ENCODE results near the gene SPAG8. TPM values are rescaled to one million over a fixed set of nuclear protein-coding genes. Genes with fewer than 3 reads are reported as not detected.

The SPAG8 gene
- total and polyA plus RNA-seq, 9 of the 15 experiments (the other 6 are each of a cell fraction or from before 2014, with no cell fraction given): 0.03 to 0.47 (median 0.21) TPM

- Histone ChIP-seq H4K20me1 (replicated peaks; ENCODE audit: control insufficient read depth, insufficient read depth, low read length) (no peaks in the 10 kb centered on the region), H3K79me2 (ENCODE audit: control insufficient read depth, insufficient read depth, low read length) (peaks cover 10% of the 10 kb centered on the region), H3K27me3 (ENCODE audit: control insufficient read depth in 2 of 2, insufficient read depth in 2 of 2, low read length in 2 of 2) (no peaks in the 10 kb centered on the region), H3K9ac (ENCODE audit: insufficient read depth in 1 of 2, low read depth in 2 of 2, low read length in 2 of 2) (no peak overlapping the region), H3K4me1 (replicated peaks in 1 of 2; ENCODE audit: control insufficient read depth in 2 of 2, insufficient read depth in 2 of 2, low read length in 2 of 2) (peaks cover 6 to 23% of the 10 kb centered on the region in 2 experiments; a peak in 4 of 5 replicates), H3K27ac (ENCODE audit: extremely low read depth, low read depth, low read length) (no peak overlapping the region), H3K36me3 (ENCODE audit: control insufficient read depth, insufficient read depth, low read length) (0 out of 3 replicates have a peak, but pooled peaks cover 4% of the 10 kb centered on the region), H3K9me3 (replicated peaks; ENCODE audit: control insufficient read depth, insufficient read depth, low read depth, low read length) (no peaks in the 10 kb centered on the region), H3K9me1 (ENCODE audit: control insufficient read depth, insufficient read depth, low read length) (no peaks in the 10 kb centered on the region), H3K4me3 (no peak overlapping the region), H3K4me2 (ENCODE audit: insufficient read depth, low read length) (no peak overlapping the region), H2AFZ (ENCODE audit: low read depth, low read length) (no peak overlapping the region)
- intact Hi-C loops (cut with micrococcal nuclease) (no loop called here), in situ Hi-C loops (cut with MboI) (no loop called here)
- ATAC-seq (no peak), FAIRE-seq (no peak), DNase-seq (ENCODE audit: extremely low read depth in 1 of 4, low spot score in 3 of 4) (no peak)
- no TSS peak for BruUV-seq (replicated peaks)
- POLR2A ChIA-PET: interaction anchor here (0.5 to 1.8 kb wide), 5 partner anchors 10 to 44 kb away, joined by 3 to 5 read pairs (median 3); partner anchors contain the start of genes GBA2 and RGP1
- CTCF ChIA-PET (ENCODE audit: low intra/inter-chr PET ratio): no interaction called here
- WGBS (ENCODE audit: insufficient coverage, low coverage, missing lambda C conversion rate): 83% methylated on average over 3 of the region's 3 CpGs
- TF ChIP-seq RCOR1 (IDR thresholded peaks at IDR 0.05; ENCODE audit: borderline replicate concordance in 1 of 2, low read depth in 2 of 2, low read length in 2 of 2) (no peak), CEBPG (CRISPR knock-in tag; IDR thresholded peaks at IDR 0.05) (no peak), CEBPG (tag; conservative IDR thresholded peaks at IDR 0.05 in 1 of 2, IDR thresholded peaks at IDR 0.05 in 1 of 2) (peak; percentile 50 to 80; a peak in 3 of 4 replicates), ZNF431 (CRISPR knock-in tag; IDR thresholded peaks at IDR 0.05) (no peak), ZNF561 (CRISPR knock-in tag; conservative IDR thresholded peaks at IDR 0.05) (no peak), CEBPB (tag; IDR thresholded peaks at IDR 0.05) (peak; percentile 84), ZNF583 (CRISPR knock-in tag; IDR thresholded peaks at IDR 0.05) (no peak), KDM4B (IDR thresholded peaks at IDR 0.05; ENCODE audit: borderline replicate concordance in 2 of 2, low read depth in 1 of 2) (no peak)
These were observed 40.1 kb downstream of the SPAG8 start for GRCh38 chr9:35771943-35772342.

All from K562 (cell line).